GM18868 (cell line): ENCODE data around the gene HMGCS1.
A peak's percentile ranks its signal among the peaks of the same experiment; 100 is the strongest.
"Not testable (repeated sequence)": the region's sequence is repeated elsewhere in the genome, so short reads cannot be mapped to it uniquely, and the experiment has no call there.

ENCODE experiments used
- ATAC-seq: cut with Tn5 transposase; IDR thresholded peaks from one replicate; pipeline ENCODE4 v1.9.1; 2021; ENCODE audit warnings: mild to moderate bottlenecking, moderate library complexity; ENCODE audit not compliant: unreplicated experiment

HMGCS1 gene

DNA sequence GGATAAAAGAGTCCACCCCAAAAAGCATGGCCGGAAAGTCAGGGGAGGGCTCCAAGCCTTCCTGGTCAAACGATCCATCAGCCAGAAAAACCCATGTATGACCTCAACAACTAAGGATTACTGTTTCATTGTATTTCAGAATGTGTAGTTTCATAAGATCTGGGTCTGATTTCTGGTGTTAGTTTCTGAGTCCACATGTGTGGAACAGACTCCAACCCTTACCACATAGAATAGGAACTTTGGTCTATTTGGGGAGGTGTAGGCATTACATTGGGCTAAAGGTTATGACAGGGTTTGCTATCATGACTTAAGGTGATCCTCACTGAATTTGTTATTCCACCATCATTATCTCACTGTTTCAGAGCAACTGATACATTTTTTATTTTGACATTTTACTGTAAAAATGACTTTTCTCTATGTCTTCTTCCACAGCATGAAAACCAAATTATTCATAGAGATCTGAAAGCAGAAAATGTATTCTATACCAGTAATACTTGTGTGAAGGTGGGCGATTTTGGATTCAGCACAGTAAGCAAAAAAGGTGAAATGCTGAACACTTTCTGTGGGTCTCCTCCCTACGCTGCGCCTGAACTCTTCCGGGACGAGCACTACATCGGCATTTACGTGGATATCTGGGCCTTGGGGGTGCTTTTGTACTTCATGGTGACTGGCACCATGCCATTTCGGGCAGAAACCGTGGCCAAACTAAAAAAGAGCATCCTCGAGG is 33.5 kb downstream of the HMGCS1 start:
- ATAC-seq = no peak

DNA sequence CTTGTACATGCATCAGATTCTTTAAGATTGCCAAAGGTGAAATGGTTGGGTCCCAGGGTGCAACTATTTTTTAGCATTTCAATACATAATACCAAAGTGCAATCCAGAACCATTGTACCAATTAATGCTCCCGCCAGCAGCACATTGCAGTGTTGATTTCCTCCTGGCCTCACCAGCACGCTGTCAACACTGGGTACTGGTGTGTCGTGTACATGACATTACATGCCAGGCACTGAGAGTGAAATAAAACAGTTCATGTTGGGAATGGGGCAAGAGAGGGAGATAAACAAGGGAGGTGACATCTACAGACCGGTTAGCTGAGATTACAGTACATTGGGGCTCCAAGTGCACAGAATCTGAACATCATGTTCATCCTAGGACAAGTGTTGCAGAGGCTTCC is 37.8 kb downstream of the HMGCS1 start:
- ATAC-seq = no peak

GRCh38 chr5:43274435-43275114 is 38.6 kb downstream of the HMGCS1 start:
- no peak for ATAC-seq

GRCh38 chr5:43273552-43273951 is 39.7 kb downstream of the HMGCS1 start:
- no peak for ATAC-seq

GRCh38 chr5:43270645-43271044 is 42.6 kb downstream of the HMGCS1 start:
- no peak for ATAC-seq

- peak; percentile 85 for ATAC-seq
These were observed 44.9 kb downstream of the HMGCS1 start for GRCh38 chr5:43268188-43268820.

DNA sequence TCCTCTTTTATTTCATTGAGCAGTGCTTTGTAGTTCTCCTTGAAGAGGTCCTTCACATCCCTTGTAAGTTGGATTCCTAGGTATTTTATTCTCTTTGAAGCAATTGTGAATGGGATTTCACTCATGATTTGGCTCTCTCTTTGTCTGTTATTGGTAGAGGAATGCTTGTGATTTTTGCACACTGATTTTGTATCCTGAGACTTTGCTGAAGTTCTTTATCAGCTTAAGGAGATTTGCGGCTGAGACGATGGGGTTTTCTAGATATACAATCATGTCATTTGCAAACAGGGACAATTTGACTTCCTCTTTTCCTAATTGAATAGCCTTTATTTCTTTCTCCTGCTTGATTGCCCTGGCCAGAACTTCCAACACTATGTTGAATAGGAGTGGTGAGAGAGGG is 50.9 kb downstream of the HMGCS1 start:
- ATAC-seq = not testable (repeated sequence)

DNA sequence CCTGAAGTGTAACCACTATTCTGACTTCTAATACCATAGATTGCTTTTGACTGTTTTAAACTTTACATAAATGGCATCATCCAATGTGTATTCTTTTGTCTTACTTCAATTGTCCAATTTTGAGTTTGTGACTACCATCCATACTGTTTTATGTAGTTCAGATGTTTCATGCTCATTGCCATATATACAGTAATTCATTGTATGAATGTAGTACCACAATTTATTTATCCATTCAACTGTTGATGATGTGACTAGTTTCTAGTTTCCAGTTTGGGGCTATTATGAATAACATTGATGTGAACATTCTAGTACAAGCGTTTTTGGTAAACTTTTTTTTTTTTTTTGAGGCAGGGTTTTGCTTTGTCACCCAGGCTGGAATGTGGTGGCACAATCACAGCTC is 55.1 kb downstream of the HMGCS1 start:
- ATAC-seq = no peak

GRCh38 chr5:43256261-43256966 is 56.8 kb downstream of the HMGCS1 start:
- no peak for ATAC-seq

DNA sequence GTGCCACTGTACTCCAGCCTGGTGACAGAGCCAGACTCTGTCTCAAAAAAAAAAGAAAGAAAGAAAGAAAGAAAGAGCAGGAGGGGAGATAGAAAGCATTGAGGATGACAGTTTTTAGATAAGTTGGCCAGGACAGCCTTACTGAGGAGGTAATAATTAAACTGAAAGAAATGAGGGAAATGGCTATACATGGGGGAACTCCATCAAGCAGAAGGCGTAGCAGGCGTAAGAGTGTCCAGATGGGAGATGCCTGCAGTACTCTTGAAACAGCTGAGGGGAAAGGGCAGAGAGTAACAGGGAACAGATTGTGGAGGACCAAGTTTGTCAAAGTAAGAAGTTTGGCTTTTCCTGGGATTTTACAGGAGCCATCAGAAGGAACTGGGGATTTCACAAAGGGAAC is 57.5 kb downstream of the HMGCS1 start:
- ATAC-seq = no peak

DNA sequence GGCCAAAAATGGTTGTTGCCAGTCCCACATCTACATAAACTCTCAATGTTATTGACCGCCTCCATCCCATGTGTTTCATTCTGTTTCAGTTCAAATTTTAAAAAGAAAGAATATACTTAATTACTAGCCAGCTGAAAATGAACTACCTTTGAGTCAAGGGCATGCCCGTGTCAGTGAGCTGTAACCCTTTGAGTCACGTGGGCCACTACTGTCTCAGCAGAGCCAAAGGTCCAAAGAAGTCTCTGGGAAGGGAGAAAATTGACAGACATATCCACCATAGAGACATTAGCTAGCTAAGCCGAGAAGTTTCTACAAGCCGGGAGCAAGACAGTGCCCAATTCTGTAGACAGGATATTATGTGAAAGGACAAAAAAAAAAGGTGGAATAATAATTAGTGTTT is 61.5 kb downstream of the HMGCS1 start:
- ATAC-seq = no peak

GRCh38 chr5:43245724-43246385 is 67.4 kb downstream of the HMGCS1 start:
- ATAC-seq = no peak

DNA sequence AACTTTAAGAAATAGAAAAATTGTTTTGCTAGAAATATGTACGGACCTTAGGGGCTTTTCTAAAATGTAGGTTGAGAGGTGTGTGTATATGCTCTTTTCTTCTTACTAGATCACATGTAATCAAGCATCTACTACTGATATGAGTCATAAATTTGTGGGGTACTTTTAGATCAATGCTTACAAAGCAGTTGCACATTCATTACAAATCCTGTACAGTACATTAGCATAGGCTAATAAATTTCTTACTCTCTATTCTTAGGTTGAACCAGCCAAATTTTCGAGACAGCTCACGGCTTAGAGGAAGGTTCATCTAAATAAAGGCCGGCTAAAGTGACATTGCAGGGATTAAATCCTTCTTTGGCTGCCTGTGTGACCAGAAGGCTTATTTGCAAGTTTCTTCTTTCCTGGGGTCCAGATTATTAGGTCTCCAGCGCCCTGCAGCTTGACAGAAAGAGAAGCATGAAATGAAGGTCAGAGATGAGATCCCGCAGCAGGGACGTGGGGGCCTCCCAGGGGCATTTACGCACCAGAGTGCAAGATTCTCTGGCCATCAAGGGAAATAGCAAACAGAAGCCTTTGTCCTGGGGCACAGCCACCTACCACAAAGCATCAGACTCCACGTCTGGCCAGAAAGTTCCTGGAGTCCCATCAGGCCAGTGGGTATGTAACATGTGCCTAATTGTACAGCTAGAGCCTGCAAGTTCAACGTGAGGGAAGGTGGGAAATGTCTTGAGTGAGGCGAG is 68.2 kb downstream of the HMGCS1 start:
- ATAC-seq = peak; percentile 93

GRCh38 chr5:43243270-43243669 is 69.9 kb downstream of the HMGCS1 start:
- ATAC-seq = no peak

GRCh38 chr5:43242196-43242595 is 71.0 kb downstream of the HMGCS1 start:
- no peak for ATAC-seq
